Activated naive CD8-positive, alpha-beta T cell (primary cell): ENCODE results near the gene KIF2C.
"Not testable (repeated sequence)": the region's sequence is repeated elsewhere in the genome, so short reads cannot be mapped to it uniquely, and the experiment has no call there.

Source experiments
- H3K27ac Mint-ChIP-seq: one replicate; pipeline ENCODE4 v1.8.0; 2021; ENCODE audit warnings: mixed read lengths
- H3K27me3 Mint-ChIP-seq: one replicate; pipeline ENCODE4 v1.8.0; 2021; ENCODE audit warnings: mixed read lengths
- H3K36me3 Mint-ChIP-seq: one replicate; pipeline ENCODE4 v1.8.0; 2021; ENCODE audit warnings: mixed read lengths
- H3K4me1 Mint-ChIP-seq: one replicate; pipeline ENCODE4 v1.8.0; 2021; ENCODE audit warnings: low read depth, mixed read lengths
- H3K4me3 Mint-ChIP-seq: one replicate; pipeline ENCODE4 v1.8.0; 2021; ENCODE audit warnings: mild to moderate bottlenecking, mixed read lengths
- H3K9me3 Mint-ChIP-seq: one replicate; pipeline ENCODE4 v1.8.0; 2021; ENCODE audit warnings: low read depth, mixed read lengths

The KIF2C gene

DNA sequence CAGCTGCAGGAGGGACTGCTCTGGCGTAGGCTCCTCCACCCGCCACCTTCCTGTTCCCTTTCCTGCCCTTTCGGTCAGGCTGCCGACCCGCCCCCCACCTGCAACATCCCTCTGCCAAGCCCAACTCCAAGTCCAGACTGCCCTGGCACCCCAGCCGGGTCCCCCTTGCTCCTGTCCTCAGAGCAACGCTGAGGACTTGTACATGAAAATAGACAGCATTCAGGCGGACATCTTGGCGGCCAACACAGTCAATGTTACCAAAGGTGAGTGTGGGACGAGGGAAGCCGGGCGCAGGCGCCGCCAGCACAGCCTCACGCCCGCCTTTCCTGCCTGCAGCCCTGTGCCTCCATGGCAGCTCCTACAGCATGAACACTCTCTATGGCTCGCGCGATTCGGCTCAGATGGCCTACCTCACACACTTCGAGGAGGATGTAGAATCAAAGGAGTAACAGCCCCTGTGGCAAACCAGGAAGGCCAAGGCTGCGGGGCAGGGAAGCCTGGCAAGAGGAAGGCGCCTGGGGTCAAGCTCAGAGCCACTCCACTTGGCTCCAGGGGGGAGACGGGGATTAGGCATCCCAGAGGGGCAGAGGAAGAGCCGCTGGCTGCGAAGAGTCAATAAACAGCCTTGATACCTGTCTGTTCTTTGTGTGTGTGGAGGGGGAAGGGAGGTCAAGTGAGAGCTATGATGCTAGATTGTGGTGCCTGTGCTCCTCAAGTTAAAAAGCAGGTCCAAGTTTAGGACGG, 14.5 kb upstream of the KIF2C start:
- H3K4me3 Mint-ChIP-seq, result peak overlapping the region; percentile 85
- peaks cover 2% of the 10 kb centered on the region for H3K36me3 Mint-ChIP-seq
- no peaks in the 10 kb centered on the region for H3K9me3 Mint-ChIP-seq
- H3K4me1 Mint-ChIP-seq, result peaks cover 64% of the 10 kb centered on the region
- no peaks in the 10 kb centered on the region for H3K27me3 Mint-ChIP-seq
- H3K27ac Mint-ChIP-seq, result peak overlapping the region; percentile 92

DNA sequence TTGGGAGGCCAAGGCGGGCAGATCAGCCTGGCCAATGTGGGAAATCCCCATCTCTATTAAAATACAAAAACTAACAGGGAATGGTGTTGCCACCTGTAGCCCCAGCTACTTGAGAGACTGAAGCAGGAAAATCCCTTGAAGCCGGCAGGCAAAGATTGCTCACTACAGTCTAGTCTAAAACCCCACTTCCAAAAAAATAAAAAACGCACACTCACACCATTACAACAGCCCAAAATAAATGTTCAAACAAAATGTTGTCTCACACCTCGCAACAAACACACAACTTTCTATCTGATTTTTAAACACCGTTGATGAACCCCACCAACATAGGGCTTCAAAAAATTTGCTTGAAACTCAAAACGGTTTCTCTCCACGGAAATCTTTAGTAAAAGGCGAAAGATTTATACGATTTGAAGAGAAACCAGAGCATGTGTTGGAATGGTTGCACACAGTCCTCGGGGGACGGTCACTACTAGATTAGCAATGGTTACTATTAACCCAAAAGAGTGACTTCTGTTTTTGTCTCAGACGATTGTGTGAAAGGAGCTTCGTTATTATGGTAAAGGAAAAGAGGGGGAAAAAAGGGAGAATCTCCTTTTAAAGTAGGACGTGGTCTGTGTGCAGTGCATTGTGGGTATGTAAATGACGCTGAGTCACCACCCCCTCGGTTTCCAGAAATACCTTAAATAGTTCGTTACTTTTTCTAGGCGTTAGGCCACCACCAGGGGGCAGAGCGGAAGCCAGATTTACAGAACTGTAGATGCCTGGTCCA, 8.7 kb upstream of the KIF2C start, which contains the start of gene RNU5D-1:
Gene RNU5D-1, minus strand, starts transcription at position 430 of the 772 bp plus-strand sequence.
- H3K27ac Mint-ChIP-seq, result peak within 1 kb of the TSS; percentile 100
- H3K27me3 Mint-ChIP-seq, result no peaks in the 10 kb centered on the region
- H3K36me3 Mint-ChIP-seq, result no peaks in the 10 kb centered on the region
- peaks cover 36% of the 10 kb centered on the region for H3K4me1 Mint-ChIP-seq
- no peaks in the 10 kb centered on the region for H3K9me3 Mint-ChIP-seq
- peak within 1 kb of the TSS; percentile 59 for H3K4me3 Mint-ChIP-seq

GRCh38 chr1:44733365-44733764, 6.3 kb upstream of the KIF2C start:
- Mint-ChIP-seq H3K4me3 (no peak overlapping the region), H3K36me3 (no peaks in the 10 kb centered on the region), H3K27me3 (no peaks in the 10 kb centered on the region), H3K4me1 (peaks cover 21% of the 10 kb centered on the region), H3K9me3 (no peaks in the 10 kb centered on the region), H3K27ac (no peak overlapping the region)

DNA sequence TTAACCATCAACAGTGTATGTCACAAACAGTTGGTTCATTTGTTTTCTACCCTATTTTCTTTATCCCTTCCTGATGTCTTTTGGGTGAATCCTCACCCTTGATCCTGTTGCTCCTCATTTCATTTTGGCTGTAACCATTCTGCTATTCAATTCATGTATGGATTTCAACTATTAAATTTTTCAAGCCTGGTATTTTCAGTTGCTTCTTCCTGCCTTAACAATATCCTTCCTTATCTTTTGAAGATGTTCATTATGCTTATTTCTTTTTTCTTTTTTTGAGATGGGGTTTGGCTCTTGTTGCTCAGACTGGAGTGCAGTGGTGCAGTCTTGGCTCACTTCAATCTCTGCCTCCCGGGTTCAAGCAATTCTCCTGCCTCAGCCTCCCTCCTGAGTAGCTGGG, 5.9 kb upstream of the KIF2C start:
- Mint-ChIP-seq H3K9me3 (no peaks in the 10 kb centered on the region), H3K4me1 (peaks cover 20% of the 10 kb centered on the region), H3K27me3 (no peaks in the 10 kb centered on the region), H3K36me3 (no peaks in the 10 kb centered on the region), H3K4me3 (no peak overlapping the region), H3K27ac (no peak overlapping the region)

DNA sequence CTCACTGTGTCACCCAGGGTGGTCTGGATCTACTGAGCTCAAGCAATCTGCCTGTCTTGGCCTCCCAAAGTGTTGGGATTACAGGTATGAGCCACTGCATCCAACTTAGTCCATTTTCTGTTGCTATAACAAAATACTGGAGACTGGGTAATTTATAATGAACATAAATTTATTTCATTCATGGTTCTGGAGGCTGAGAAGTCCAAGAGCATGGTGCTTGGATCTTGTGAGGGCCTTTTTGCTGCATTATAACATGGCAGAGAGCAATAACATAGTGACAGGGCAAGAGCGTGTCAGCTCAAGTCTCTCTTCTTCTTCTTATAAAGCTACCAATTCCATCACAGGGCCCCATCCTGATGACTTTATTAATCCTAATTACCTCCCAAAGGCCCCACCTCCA, 3.6 kb upstream of the KIF2C start:
- Mint-ChIP-seq H3K27me3 (no peaks in the 10 kb centered on the region), H3K36me3 (no peaks in the 10 kb centered on the region), H3K27ac (no peak overlapping the region), H3K9me3 (no peaks in the 10 kb centered on the region), H3K4me1 (peaks cover 23% of the 10 kb centered on the region), H3K4me3 (no peak overlapping the region)

DNA sequence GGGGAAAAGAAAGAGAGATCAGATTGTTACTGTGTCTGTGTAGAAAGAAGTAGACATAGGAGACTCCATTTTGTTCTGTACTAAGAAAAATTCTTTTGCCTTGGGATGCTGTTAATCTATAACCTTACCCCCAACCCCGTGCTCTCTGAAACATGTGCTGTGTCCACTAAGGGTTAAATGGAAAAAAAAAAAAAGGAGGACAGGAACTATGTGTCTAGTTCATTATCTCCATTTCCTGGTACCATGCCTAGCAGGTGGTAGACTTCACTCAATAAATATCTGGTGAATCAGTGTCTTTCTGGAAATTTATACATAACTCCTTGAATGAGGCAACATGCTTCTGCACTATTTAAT, 707 bp upstream of the KIF2C start:
- H3K9me3 Mint-ChIP-seq, H3K27me3 Mint-ChIP-seq, H3K36me3 Mint-ChIP-seq: not testable (repeated sequence)
- peaks cover 14% of the 10 kb centered on the region for H3K4me1 Mint-ChIP-seq
- peak overlapping the region; percentile 94 for H3K4me3 Mint-ChIP-seq
- peak overlapping the region; percentile 95 for H3K27ac Mint-ChIP-seq

GRCh38 chr1:44740179-44740617, 561 bp downstream of the KIF2C start:
- Mint-ChIP-seq H3K9me3 (no peaks in the 10 kb centered on the region), H3K36me3 (no peaks in the 10 kb centered on the region), H3K4me3 (peak overlapping the region; percentile 94), H3K27me3 (no peaks in the 10 kb centered on the region), H3K4me1 (peaks cover 14% of the 10 kb centered on the region), H3K27ac (peak overlapping the region; percentile 95)

DNA sequence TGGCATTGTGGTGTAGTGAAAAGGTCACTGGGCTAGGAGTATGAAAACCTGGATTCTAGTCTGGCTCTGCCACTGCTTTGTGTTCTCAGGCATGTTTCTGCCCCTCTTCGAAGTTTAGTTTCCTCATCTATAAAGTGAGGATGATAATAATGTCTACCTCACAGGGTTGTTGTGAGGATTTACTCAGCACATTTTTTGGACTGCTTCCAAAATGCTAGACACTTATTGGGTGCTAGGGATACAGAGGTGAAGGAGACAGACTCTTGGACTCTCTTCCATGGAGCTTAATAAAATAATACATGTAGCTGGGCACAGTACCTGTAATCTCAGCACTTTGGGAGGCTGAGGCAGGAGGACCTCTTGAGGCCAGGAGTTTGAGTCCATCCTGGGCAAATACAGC, 3.6 kb downstream of the KIF2C start:
- H3K36me3 Mint-ChIP-seq, result no peaks in the 10 kb centered on the region
- no peaks in the 10 kb centered on the region for H3K9me3 Mint-ChIP-seq
- no peak overlapping the region for H3K4me3 Mint-ChIP-seq
- no peak overlapping the region for H3K27ac Mint-ChIP-seq
- H3K27me3 Mint-ChIP-seq, result no peaks in the 10 kb centered on the region
- peaks cover 16% of the 10 kb centered on the region for H3K4me1 Mint-ChIP-seq

DNA sequence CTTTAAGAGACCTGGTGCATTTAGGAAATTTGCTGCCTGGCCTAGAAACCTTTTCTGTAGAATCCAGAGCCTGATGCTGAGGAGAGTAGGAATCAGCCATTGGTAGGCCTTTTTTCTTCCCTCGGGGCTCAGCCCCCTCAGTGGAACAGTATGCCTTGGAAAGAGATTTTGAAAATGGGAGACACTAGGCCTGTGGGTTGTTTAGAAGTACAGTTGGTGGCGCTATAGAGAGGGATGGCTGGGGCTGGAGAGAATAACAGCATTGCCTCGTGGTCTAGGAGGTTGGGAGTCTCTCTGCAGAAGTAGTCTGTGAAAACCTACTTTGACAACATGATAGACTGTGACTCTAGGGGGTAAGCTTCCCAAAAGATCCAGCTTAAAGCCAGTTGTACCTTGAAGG, 8.2 kb downstream of the KIF2C start:
- Mint-ChIP-seq H3K36me3 (no peaks in the 10 kb centered on the region), H3K9me3 (no peaks in the 10 kb centered on the region), H3K27ac (no peak overlapping the region), H3K27me3 (no peaks in the 10 kb centered on the region), H3K4me3 (no peak overlapping the region), H3K4me1 (peaks cover 5% of the 10 kb centered on the region)

GRCh38 chr1:44757420-44757819, 17.8 kb downstream of the KIF2C start:
- Mint-ChIP-seq H3K36me3 (peaks cover 6% of the 10 kb centered on the region), H3K27me3 (no peaks in the 10 kb centered on the region), H3K4me3 (no peak overlapping the region), H3K27ac (no peak overlapping the region), H3K4me1 (peaks cover 21% of the 10 kb centered on the region), H3K9me3 (no peaks in the 10 kb centered on the region)

GRCh38 chr1:44759077-44759476, 19.4 kb downstream of the KIF2C start:
- no peaks in the 10 kb centered on the region for H3K9me3 Mint-ChIP-seq
- no peak overlapping the region for H3K27ac Mint-ChIP-seq
- no peaks in the 10 kb centered on the region for H3K27me3 Mint-ChIP-seq
- H3K36me3 Mint-ChIP-seq, result peaks cover 6% of the 10 kb centered on the region
- H3K4me3 Mint-ChIP-seq, result no peak overlapping the region
- peaks cover 10% of the 10 kb centered on the region for H3K4me1 Mint-ChIP-seq

- peaks cover 5% of the 10 kb centered on the region for H3K4me1 Mint-ChIP-seq
- peaks cover 4% of the 10 kb centered on the region for H3K36me3 Mint-ChIP-seq
- H3K27me3 Mint-ChIP-seq, result no peaks in the 10 kb centered on the region
- H3K9me3 Mint-ChIP-seq, result no peaks in the 10 kb centered on the region
- H3K4me3 Mint-ChIP-seq, result no peak overlapping the region
- no peak overlapping the region for H3K27ac Mint-ChIP-seq
Observed at GRCh38 chr1:44760876-44761275, 21.2 kb downstream of the KIF2C start.

- H3K36me3 Mint-ChIP-seq, H3K27ac Mint-ChIP-seq, H3K27me3 Mint-ChIP-seq, H3K4me1 Mint-ChIP-seq, H3K4me3 Mint-ChIP-seq, H3K9me3 Mint-ChIP-seq: not testable (repeated sequence)
Observed at GRCh38 chr1:44766421-44766820, 26.8 kb downstream of the KIF2C start.

DNA sequence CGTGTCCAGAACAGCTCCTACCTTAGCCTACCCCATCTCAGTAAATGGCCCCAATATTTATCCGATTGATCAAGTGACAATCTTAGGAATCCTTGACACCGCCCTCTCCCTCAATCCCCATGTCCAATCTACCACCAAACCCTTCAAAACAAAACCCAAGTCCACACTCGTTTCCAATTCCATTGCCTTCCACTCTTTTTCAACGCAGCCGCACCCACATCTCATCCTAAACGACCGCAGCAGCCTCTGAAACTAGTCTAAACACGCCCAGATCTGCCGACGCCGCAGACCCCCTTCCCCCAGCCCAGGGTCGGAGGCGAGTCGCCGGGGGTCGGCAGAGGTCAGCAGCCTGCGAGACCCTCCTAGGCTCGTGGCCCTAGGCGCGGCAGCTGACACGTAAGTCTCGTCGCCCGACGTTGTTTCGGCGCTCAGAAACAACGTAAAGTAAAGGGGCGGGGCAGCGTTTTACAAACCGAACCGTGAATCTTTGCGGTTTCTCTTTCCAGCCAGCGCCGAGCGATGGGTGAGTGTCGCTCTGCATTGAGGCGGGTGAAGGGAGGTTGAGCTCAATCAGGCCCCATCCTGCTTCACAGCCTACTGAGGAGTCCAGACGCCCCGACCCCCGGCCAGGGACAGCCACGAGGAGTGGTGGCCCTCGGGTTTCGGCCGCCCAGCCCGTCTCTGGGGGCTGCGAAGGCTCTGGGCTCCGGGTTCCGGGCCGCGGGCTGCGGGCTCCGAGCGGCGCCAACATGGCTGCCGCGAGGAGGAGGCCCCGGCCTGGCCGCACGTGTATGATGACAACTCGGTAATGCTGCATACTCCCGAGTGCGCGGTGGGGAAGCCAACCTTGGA, 35.7 kb downstream of the KIF2C start, which contains the start of gene RPS8:
Gene RPS8, plus strand, starts transcription at position 463 of the 852 bp plus-strand sequence. Its CDS starts 57 bp downstream, at position 520.
- Mint-ChIP-seq H3K27me3 (no peaks in the 10 kb centered on the region), H3K27ac (peak within 1 kb of the TSS; percentile 100), H3K9me3 (no peaks in the 10 kb centered on the region), H3K4me3 (peak within 1 kb of the TSS; percentile 96), H3K4me1 (peaks cover 33% of the 10 kb centered on the region), H3K36me3 (peaks cover 23% of the 10 kb centered on the region)
